DOHH2 (cell line): ENCODE results near the gene MACROH2A2.

Source experiments
- EZH2phosphoT487 ChIP-seq: fragments of 200-600 bp; sonication (generic); IDR thresholded peaks from 2 replicates; pipeline ENCODE4 v1.6.1; 2017; ENCODE audit warnings: borderline replicate concordance, mild to moderate bottlenecking, antibody characterized with exemption, low read length, moderate library complexity, mixed read lengths
- TF ChIP-seq, protein P1 (sequence below): fragments of 200-600 bp; sonication (generic); IDR thresholded peaks from one replicate; pipeline ENCODE4 v1.5.1; 2014; ENCODE audit warnings: antibody characterized with exemption, mild to moderate bottlenecking, low read depth, low read length; ENCODE audit not compliant: poor library complexity, severe bottlenecking

DNA sequence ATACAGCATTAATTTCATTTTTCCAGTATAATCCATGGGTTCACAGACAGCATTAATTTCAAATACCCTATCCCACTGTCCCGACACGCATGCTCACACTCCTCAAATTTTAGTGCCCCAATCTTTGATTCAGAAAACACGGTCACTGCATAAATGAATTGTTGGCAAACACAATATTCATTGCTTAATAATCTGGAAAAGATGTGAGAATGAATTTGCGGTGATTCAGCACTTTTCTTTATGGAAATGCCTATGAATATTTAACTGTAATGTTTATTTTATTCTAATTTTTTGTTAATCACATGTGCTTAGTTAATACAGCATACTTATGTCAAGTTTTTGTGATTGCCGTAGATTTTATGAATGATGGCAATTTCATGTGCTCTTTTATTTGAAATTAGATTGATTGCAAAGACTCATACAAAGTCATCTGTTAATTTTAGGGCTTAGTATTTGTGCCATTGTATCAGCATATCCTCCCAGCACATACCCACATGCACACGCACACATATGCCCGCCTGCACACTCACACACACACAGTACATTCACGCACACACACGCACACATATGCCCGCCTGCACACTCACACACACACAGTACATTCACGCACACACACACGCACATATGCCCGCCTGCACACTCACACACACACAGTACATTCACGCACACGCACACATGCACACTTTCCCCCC is 35.1 kb downstream of the MACROH2A2 start:
- TF ChIP-seq, protein P1, sequence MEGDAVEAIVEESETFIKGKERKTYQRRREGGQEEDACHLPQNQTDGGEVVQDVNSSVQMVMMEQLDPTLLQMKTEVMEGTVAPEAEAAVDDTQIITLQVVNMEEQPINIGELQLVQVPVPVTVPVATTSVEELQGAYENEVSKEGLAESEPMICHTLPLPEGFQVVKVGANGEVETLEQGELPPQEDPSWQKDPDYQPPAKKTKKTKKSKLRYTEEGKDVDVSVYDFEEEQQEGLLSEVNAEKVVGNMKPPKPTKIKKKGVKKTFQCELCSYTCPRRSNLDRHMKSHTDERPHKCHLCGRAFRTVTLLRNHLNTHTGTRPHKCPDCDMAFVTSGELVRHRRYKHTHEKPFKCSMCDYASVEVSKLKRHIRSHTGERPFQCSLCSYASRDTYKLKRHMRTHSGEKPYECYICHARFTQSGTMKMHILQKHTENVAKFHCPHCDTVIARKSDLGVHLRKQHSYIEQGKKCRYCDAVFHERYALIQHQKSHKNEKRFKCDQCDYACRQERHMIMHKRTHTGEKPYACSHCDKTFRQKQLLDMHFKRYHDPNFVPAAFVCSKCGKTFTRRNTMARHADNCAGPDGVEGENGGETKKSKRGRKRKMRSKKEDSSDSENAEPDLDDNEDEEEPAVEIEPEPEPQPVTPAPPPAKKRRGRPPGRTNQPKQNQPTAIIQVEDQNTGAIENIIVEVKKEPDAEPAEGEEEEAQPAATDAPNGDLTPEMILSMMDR, result no peak
- TF ChIP-seq EZH2phosphoT487, result no peak
